Posterior cingulate gyrus (tissue), 11 donors: ENCODE measurements around the gene ASGR2.
"Not testable (repeated sequence)": the region's sequence is repeated elsewhere in the genome, so short reads cannot be mapped to it uniquely, and the experiment has no call there.

ENCODE experiments used
- DNase-seq, 10 donors: peaks; one replicate each; pipeline versions ENCODE4 v3.0.0 to v3.0.0-alpha.2; 2020 to 2021; ENCODE audit warnings: mixed read lengths in 3 of 10
- intact Hi-C: fragments of 100-400 bp; cut with DNase I; formaldehyde crosslinking; loops from one replicate; pipeline ENCODE4 v1.15.1; 2023

Gene ASGR2

GRCh38 chr17:7127501-7127900 lies 12.9 kb upstream of the ASGR2 start:
- DNase-seq, intact Hi-C loops: not testable (repeated sequence)

DNA sequence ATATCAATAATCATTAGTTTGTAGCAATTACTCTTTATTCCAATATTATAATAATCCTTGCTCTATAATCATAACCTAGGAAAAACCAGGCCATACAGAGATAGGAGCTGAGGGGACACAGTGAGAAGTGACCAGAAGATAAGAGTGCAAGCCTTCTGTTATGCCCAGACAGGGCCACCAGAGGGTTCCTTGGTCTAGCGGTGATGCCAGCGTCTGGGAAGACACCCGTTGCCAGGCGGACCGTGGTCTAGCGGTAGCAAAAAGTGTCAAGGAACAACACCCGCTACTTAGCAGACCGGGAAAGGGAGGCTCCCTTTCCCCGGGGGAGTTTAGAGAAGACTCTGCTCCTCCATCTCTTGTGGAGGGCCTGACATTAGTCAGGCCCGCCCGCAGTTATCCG lies 11.8 kb upstream of the ASGR2 start:
- intact Hi-C loops = not testable (repeated sequence)
- peak in 2 of 10 donors; percentile 4 to 33 for DNase-seq

- intact Hi-C loops = no loop called here
- peak in 1 of 10 donors; percentile 8 for DNase-seq
Observed at GRCh38 chr17:7124923-7125322, 10.3 kb upstream of the ASGR2 start.

- intact Hi-C loops = no loop called here
- peak in 1 of 10 donors; percentile 57 for DNase-seq
Observed at GRCh38 chr17:7123844-7124243, 9.2 kb upstream of the ASGR2 start.

GRCh38 chr17:7122381-7122780 lies 7.8 kb upstream of the ASGR2 start:
- no peak for DNase-seq
- intact Hi-C loops = no loop called here

DNA sequence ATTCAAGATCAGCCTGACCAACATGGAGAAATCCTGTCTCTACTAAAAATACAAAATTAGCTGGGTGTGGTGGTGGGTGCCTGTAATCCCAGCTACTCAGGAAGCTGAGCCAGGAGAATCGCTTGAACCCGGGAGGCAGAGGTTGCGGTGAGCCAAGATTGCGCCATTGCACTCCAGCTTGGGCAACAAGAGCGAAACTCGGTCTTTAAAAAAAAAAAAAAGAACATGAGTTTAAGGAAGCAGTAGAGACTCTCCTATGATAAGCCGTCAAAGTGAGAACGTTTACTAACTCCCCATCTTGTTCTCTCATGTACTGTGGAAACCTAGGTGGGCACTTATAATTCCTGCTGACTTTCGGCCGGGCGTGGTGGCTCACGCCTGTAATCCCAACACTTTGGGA lies 6.0 kb upstream of the ASGR2 start:
- intact Hi-C loops = not testable (repeated sequence)
- DNase-seq = peak in 1 of 10 donors; percentile 10

GRCh38 chr17:7120123-7120522 lies 5.5 kb upstream of the ASGR2 start:
- no peak for DNase-seq
- intact Hi-C loops = no loop called here

DNA sequence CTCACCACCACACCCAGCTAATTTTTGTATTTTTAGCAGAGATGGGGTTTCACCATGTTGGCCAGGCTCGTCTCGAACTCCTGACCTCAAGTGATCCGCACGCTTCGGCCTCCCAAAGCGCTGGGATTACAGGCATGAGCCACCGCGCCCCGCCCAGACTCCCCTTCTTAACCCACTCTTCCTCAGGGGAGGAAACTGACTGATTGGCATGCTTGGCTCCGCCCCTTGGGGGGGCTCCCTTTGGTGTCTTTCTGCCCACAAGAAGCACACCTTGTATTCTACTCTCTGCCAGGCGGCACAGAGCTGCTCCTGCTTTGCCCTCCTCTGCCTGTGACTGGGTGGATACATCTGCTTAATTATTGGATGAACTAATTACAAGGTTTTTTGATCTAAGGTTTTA lies 4.7 kb upstream of the ASGR2 start:
- DNase-seq = peak in 1 of 10 donors; percentile 39
- intact Hi-C loops = no loop called here

GRCh38 chr17:7114875-7115614 lies 423 bp upstream of the ASGR2 start:
- DNase-seq = peak in 1 of 10 donors; percentile 40

GRCh38 chr17:7113273-7114071 lies 1.1 kb downstream of the ASGR2 start:
- intact Hi-C loops = no loop called here
- DNase-seq = no peak

More at GRCh38 chr17:7114875-7115614, 423 bp upstream of the ASGR2 start:
- intact Hi-C loops = no loop called here

DNA sequence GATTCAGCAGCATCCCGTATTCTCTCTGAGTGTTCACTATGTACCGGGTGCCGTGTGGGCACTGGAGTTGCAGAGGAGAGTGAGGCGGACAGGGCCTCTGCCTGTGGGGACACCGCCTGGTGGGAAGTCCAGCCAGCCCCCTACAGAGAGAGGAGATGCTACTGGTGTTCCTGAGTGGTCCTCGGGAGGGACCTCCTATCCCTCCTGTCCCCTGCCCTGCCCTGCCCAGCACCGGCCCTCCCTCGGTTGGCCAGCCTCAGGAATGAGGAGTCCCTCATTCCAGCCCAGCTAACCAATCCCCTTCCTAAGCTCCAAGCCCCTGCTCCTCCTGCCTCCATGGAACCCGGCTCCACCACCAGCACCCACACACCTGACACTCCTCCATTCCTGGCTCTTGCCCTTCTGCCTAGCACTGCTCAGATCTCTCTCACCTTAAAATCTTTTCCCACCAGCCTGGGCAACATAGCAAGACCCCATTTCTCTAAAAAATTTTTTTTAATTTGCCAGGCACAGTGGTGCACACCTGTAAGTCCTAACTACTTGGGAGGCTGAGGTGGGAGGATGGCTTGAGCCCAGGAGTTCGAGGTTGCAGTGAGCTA lies 2.0 kb downstream of the ASGR2 start:
- DNase-seq = no peak
- intact Hi-C loops = no loop called here

DNA sequence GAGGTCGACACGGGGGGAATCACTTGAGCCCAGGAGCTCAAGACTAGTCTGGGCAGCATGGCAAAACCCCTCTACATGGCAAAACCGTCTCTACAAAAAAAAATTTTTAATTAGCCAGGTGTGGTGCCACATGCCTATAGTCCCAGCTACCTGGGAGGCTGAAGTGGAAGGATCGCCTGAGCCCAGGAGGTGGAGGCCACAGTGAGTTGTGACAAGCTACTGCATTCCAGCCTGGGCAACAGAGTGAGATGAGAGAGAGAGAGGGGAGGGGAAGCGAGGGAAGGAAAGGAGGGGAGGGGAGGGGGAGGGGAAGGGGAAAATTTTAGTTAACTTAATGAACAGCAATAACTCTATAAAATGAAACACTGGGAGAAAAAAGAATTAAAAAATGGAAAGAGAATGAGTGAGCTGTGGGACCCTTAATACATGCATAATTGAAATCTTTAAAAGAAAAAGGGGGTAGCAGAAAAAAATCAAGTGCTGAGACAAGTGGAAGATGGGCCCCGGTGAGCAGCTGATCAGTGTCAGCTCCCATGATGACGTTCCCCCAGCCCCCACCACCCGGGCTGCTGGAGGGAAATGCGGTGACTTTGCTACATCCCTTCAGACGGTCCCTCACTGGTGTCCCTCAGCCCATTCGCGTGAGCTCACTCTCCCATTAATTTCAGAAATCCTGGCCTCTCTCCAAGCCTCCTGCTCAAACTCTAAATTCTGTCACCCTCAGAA lies 2.7 kb downstream of the ASGR2 start:
- DNase-seq = no peak
- intact Hi-C loops = no loop called here

DNA sequence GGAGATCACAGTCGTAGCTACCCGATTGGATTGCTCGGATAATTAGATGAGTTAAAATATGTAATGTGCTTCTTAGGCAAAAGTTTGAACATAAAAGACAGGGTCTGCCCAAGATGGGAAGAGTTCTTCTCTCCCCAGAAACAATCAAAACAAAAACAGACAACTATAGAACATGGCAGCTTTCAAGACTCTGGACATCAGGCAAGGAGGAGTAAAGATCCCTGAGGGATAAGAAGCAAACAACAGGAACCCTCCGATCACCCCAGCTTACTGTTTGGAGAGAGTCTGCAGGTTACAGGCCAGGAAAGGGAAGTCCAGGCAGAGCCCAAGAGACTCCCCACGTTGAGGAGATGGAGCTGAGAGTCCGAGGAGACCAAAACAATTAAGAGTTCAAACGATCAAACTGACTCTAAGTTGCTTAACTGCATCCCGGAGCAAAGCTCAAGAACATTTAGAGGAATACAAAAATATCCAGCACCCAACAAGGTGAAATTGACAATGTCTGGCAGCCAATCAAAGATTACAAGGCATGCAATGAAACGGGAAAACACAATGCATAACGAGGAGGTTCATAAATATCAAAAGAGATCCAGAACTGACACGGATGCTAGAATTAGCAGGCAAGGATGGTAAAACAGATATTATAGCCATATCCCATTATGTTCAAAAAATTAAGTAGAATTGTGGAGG lies 3.9 kb downstream of the ASGR2 start:
- DNase-seq = no peak
- intact Hi-C loops = no loop called here

- no peak for DNase-seq
- intact Hi-C loops = no loop called here
Observed at GRCh38 chr17:7109461-7110322, 4.9 kb downstream of the ASGR2 start.

DNA sequence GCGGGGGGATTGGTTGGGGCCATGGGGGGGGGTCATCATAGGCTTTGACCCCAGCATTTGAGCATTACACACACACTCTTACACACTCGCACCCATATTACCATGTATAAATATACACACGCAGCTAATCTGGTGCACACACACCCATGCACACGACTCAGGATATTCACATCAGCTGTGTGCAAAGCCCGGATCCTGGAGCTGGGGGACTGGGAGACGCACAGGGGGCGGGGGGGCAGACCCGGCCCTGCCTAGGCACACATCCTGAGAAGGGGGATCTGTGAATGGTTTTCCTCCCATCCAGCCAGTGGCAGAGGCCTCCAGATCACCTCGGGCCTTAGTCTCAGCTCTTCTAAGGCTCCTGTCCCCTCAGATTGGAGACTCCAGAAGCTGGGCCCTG lies 5.6 kb downstream of the ASGR2 start:
- no peak for DNase-seq
- intact Hi-C loops = no loop called here

DNA sequence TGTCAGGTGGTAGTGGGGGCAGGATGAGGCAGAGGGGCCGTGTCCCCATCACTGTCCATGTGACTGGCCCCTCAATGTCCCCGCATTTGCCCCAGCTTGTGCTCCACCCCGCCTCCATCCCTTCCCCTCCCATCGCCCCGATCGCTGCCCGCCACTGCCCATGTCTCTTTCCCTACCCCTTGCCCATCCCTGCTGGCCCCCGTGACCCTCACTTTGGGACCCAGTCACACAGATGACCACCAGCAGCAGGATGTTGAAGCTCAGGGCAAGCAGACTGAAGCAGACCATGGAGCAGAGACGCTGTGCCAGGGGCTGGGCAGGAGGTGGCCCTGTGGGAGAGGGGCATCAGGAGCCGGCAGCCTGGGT lies 6.1 kb downstream of the ASGR2 start:
- no peak for DNase-seq
- intact Hi-C loops = no loop called here

- DNase-seq = no peak
- intact Hi-C loops = no loop called here
Observed at GRCh38 chr17:7107795-7108559, 6.6 kb downstream of the ASGR2 start.

- no peak for DNase-seq
- intact Hi-C loops = no loop called here
Observed at GRCh38 chr17:7107012-7107754, 7.4 kb downstream of the ASGR2 start.
